Psoas muscle (tissue), 7 donors: ENCODE data around the gene PPP1R11. TPM values are rescaled to one million over a fixed set of nuclear protein-coding genes. Genes with fewer than 3 reads are reported as not detected.

Source experiments
- polyA plus RNA-seq, 3 donors: library from polyadenylated mRNA; stranded (reverse); fragments of 200-250 nt; gene quantifications; one replicate each; pipeline ENCODE4 v1.2.3, GENCODE V29; 2013
- total RNA-seq, 4 donors: library from RNA; stranded (reverse); fragmentation: NEBNext Ultra II Directional in 2 of 4; extraction: Animal tissue kit (Norgen Biotek cat#: 25700) in 2 of 4; gene quantifications; one replicate each; pipeline versions ENCODE4 v1.2.1 to v1.2.4, GENCODE V29; 2021 to 2023
- donor health status: healthy with polysubstance abuse.
- donor health status: DM: no; HTN: no; CAD: no; lungs with moderate emphysema.
- donor health status: Bipolar disorder and iron deficiency.
- donor health status: healthy.
- donor health status: DM: no; HTN: no; CAD: no.
- donor health status: DM: no; HTN: no; CAD: no.
- donor health status: DM: yes; HTN: yes; CAD: no.

PPP1R11 gene
- total and polyA plus RNA-seq, 7 donors, result 31.9 to 81.2 (median 48.5) TPM

Other genes starting within 250 kb of the PPP1R11 start
- under 1 TPM in 2 of 4 donors, not detected in 2; 0.15 to 0.42 TPM for gene HLA-G, start 239.4 kb upstream of the PPP1R11 start, total RNA-seq
- gene HLA-G, start 239.4 kb upstream of the PPP1R11 start, polyA plus RNA-seq, result not detected
- 100 to 1,000 TPM in 3 of 4 donors, 10 to 100 TPM in 1; 86.6 to 204 (median 182) TPM for gene HLA-A, start 124.7 kb upstream of the PPP1R11 start, total RNA-seq
- gene HLA-A, start 124.7 kb upstream of the PPP1R11 start, polyA plus RNA-seq, result 100 to 1,000 TPM in 2 of 3 donors, 10 to 100 TPM in 1; 88.0 to 290 (median 125) TPM
- 10 to 100 TPM; 15.4 to 25.9 (median 20.2) TPM for gene POLR1H, start 5.9 kb upstream of the PPP1R11 start, total RNA-seq
- gene POLR1H, start 5.9 kb upstream of the PPP1R11 start, polyA plus RNA-seq, result 10 to 100 TPM; 23.7 to 32.9 (median 32.4) TPM
- gene RNF39, start 8.6 kb downstream of the PPP1R11 start, total RNA-seq, result not detected
- under 1 TPM in 1 of 3 donors, not detected in 2; 0.03 TPM for gene RNF39, start 8.6 kb downstream of the PPP1R11 start, polyA plus RNA-seq
- not detected for gene TRIM31, start 45.9 kb downstream of the PPP1R11 start, total RNA-seq
- gene TRIM31, start 45.9 kb downstream of the PPP1R11 start, polyA plus RNA-seq, result under 1 TPM in 2 of 3 donors, not detected in 1; 0.01 to 0.15 TPM
- gene TRIM40, start 68.9 kb downstream of the PPP1R11 start, total RNA-seq, result not detected
- gene TRIM40, start 68.9 kb downstream of the PPP1R11 start, polyA plus RNA-seq, result under 1 TPM in 1 of 3 donors, not detected in 2; 0.03 TPM
- gene TRIM10, start 94.0 kb downstream of the PPP1R11 start, total RNA-seq, result under 1 TPM in 1 of 4 donors, not detected in 3; 0.10 TPM
- gene TRIM10, start 94.0 kb downstream of the PPP1R11 start, polyA plus RNA-seq, result not detected
- not detected for gene TRIM15, start 96.3 kb downstream of the PPP1R11 start, total RNA-seq
- gene TRIM15, start 96.3 kb downstream of the PPP1R11 start, polyA plus RNA-seq, result under 1 TPM in 1 of 3 donors, not detected in 2; 0.01 TPM
- 10 to 100 TPM; 13.2 to 18.1 (median 14.8) TPM for gene TRIM26, start 146.2 kb downstream of the PPP1R11 start, total RNA-seq
- 10 to 100 TPM; 13.1 to 36.4 (median 17.9) TPM for gene TRIM26, start 146.2 kb downstream of the PPP1R11 start, polyA plus RNA-seq